ENCODE results near the gene TMCC3.

- TF ChIP-seq SUZ12 (IDR thresholded peaks at IDR 0.05; ENCODE audit: extremely low read depth, insufficient read depth, insufficient read length) = no peak
- no peak for TF ChIP-seq ZNF274 (IDR thresholded peaks at IDR 0.05; ENCODE audit: low read depth, low read length)
Measured at GRCh38 chr12:94638521-94638920, 11.8 kb downstream of the TMCC3 start.

Data from NT2/D1 (cell line).